Hepatocyte (in vitro differentiated cells): ENCODE measurements around the gene ZBTB43. TPM values are rescaled to one million over a fixed set of nuclear protein-coding genes. Genes with fewer than 3 reads are reported as not detected.
A peak's percentile ranks its signal among the peaks of the same experiment; 100 is the strongest.

Experiments
- DNase-seq: peaks from one replicate; pipeline ENCODE4 v3.0.0-alpha.2; 2016; ENCODE audit warnings: low spot score
- H2AFZ ChIP-seq: fragments of 200-600 bp; sonication (generic); 2 replicates; pipeline ENCODE4 v1.6.0; 2016; ENCODE audit warnings: antibody characterized with exemption, mild to moderate bottlenecking
- H3K27ac ChIP-seq: fragments of 200-600 bp; sonication (generic); 2 replicates; pipeline ENCODE4 v1.5.1; 2016; ENCODE audit warnings: mild to moderate bottlenecking
- H3K27me3 ChIP-seq: fragments of 200-600 bp; sonication (generic); 2 replicates; pipeline ENCODE4 v1.6.1; 2016
- H3K36me3 ChIP-seq: fragments of 200-600 bp; sonication (generic); replicated peaks from 2 replicates; pipeline ENCODE4 v1.5.1; 2016; ENCODE audit warnings: low read depth; ENCODE audit not compliant: insufficient read depth
- H3K4me1 ChIP-seq: fragments of 200-600 bp; sonication (generic); 2 replicates; pipeline ENCODE4 v1.5.1; 2016; ENCODE audit warnings: mild to moderate bottlenecking, moderate library complexity; ENCODE audit not compliant: insufficient read depth
- H3K4me2 ChIP-seq: fragments of 200-600 bp; sonication (generic); 2 replicates; pipeline ENCODE4 v1.6.0; 2016
- H3K4me3 ChIP-seq: fragments of 200-600 bp; sonication (generic); 2 replicates; pipeline ENCODE4 v1.5.1; 2016; ENCODE audit warnings: mild to moderate bottlenecking
- H3K79me2 ChIP-seq: fragments of 200-600 bp; sonication (generic); 2 replicates; pipeline ENCODE4 v1.6.0; 2017; ENCODE audit warnings: mild to moderate bottlenecking
- H3K9me2 ChIP-seq: fragments of 200-600 bp; sonication (generic); replicated peaks from 2 replicates; pipeline ENCODE4 v1.6.0; 2017; ENCODE audit warnings: mild to moderate bottlenecking; ENCODE audit not compliant: insufficient read depth
- H3K9me3 ChIP-seq: fragments of 200-600 bp; sonication (generic); 2 replicates; pipeline ENCODE4 v1.5.1; 2016; ENCODE audit warnings: low read depth, mild to moderate bottlenecking
- H4K20me1 ChIP-seq: fragments of 200-600 bp; sonication (generic); 2 replicates; pipeline ENCODE4 v1.6.0; 2016; ENCODE audit warnings: mild to moderate bottlenecking; ENCODE audit not compliant: insufficient read depth, poor library complexity, severe bottlenecking
- EZH2 ChIP-seq: fragments of 200-600 bp; sonication (generic); IDR thresholded peaks from 2 replicates; pipeline ENCODE4 v1.6.1; 2016; ENCODE audit warnings: antibody characterized with exemption, mild to moderate bottlenecking, borderline replicate concordance
- EZH2phosphoT487 ChIP-seq: fragments of 200-600 bp; sonication (generic); IDR thresholded peaks from one replicate; pipeline ENCODE4 v1.6.1; 2018; ENCODE audit warnings: antibody characterized with exemption, mild to moderate bottlenecking, low read depth, moderate library complexity; ENCODE audit not compliant: unreplicated experiment, severe bottlenecking
- WGBS: methylation state at CpG from one replicate; pipeline ENCODE4 v1.1.6; 2016; ENCODE audit warnings: low lambda C conversion rate; ENCODE audit errors: missing lambda C conversion rate; 5-methylcytosine and 5-hydroxymethylcytosine counted together
- polyA plus RNA-seq: library from polyadenylated mRNA; unstranded; fragments of >200 nt; fragmentation: Nextera tagmentation; extraction: Ambion mirVana; gene quantifications from 2 replicates; pipeline ENCODE4 v1.2.1, GENCODE V29; 2016
- total RNA-seq: library from RNA; depleted of rRNA; stranded (reverse); fragments of >200 nt; gene quantifications from 2 replicates; pipeline ENCODE4 v1.2.3, GENCODE V29; 2014
- TF ChIP-seq, protein P1 (sequence below): fragments of 200-600 bp; sonication (generic); IDR thresholded peaks from 2 replicates; pipeline ENCODE4 v1.5.1; 2016; ENCODE audit warnings: antibody characterized with exemption, mild to moderate bottlenecking; ENCODE audit not compliant: poor library complexity

The ZBTB43 gene
- total and polyA plus RNA-seq, 2 experiments from 2014 or later, result 14.9 to 16.4 TPM

DNA sequence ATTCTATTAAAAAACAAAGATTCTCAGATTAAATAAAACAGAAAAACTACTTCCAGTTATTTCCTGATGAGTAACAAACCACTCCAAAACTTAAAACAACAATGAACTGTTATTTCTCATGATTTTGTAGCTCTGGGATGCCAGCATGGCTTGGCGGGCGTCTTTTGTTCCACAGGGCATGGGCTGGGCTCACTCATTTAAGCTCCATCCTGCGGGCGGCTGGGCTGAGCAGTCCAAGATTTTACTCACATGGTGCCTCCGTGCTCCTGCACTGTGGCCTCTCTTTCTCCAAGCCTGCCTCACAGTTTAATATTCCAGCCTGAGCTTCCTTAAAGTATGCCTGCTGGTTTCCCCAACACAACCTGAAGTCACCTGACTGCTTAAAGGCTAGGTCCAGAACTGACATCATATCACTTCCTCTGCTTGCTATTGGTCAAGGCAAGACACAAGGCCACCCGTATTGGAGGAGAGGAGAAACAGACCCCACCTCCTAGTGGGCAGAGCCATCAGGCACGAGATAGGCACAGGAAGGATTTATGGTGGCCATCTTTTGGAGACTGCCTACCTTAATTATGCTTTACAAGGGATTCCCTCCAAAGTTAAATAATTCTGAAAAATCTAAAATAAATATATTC is 41.6 kb upstream of the ZBTB43 start:
- no peaks in the 10 kb centered on the region for H3K4me1 ChIP-seq
- H4K20me1 ChIP-seq, result no peaks in the 10 kb centered on the region
- H2AFZ ChIP-seq, result no peak overlapping the region
- no peak for DNase-seq
- WGBS, result 92% methylated on average over 7 of the region's 7 CpGs
- no peak overlapping the region for H3K4me3 ChIP-seq
- H3K9me3 ChIP-seq, result no peaks in the 10 kb centered on the region
- H3K36me3 ChIP-seq, result no peaks in the 10 kb centered on the region
- H3K79me2 ChIP-seq, result no peaks in the 10 kb centered on the region
- H3K27me3 ChIP-seq, result no peaks in the 10 kb centered on the region
- H3K4me2 ChIP-seq, result no peak overlapping the region
- no peaks in the 10 kb centered on the region for H3K9me2 ChIP-seq
- H3K27ac ChIP-seq, result no peak overlapping the region
- TF ChIP-seq EZH2 (no peak), EZH2phosphoT487 (no peak)
- TF ChIP-seq, protein P1, sequence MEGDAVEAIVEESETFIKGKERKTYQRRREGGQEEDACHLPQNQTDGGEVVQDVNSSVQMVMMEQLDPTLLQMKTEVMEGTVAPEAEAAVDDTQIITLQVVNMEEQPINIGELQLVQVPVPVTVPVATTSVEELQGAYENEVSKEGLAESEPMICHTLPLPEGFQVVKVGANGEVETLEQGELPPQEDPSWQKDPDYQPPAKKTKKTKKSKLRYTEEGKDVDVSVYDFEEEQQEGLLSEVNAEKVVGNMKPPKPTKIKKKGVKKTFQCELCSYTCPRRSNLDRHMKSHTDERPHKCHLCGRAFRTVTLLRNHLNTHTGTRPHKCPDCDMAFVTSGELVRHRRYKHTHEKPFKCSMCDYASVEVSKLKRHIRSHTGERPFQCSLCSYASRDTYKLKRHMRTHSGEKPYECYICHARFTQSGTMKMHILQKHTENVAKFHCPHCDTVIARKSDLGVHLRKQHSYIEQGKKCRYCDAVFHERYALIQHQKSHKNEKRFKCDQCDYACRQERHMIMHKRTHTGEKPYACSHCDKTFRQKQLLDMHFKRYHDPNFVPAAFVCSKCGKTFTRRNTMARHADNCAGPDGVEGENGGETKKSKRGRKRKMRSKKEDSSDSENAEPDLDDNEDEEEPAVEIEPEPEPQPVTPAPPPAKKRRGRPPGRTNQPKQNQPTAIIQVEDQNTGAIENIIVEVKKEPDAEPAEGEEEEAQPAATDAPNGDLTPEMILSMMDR, result no peak

DNA sequence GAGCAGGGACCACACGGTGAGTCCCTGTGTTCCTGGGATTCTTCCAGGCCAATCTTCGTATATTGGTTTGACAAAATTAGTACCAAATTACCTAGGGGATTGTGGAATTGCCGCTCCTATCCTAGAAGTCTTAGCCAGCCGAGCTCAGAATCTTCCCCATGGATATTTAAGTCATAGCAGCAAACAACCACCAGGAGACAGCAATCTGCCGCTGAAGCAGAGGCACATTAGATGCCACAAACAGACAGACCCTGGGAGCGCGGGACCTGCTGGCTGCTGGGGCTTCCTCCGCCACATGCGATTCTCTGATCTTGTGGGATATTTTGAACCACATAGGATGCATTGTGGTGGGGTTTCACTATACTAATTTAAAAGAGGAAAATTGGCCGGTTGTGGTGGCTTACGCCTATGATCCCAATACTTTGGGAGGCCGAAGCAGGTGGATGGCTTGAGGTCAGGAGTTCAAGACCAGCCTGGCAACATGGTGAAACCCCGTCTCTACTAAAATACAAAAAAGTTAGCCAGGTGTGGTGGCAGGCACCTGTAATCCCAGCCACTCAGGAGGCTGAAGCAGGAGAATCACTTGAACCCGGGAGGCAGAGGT is 31.7 kb upstream of the ZBTB43 start:
- H3K4me2 ChIP-seq, result no peak overlapping the region
- peaks cover 36% of the 10 kb centered on the region for H3K27me3 ChIP-seq
- DNase-seq, result peak; percentile 44
- H3K9me3 ChIP-seq, result no peaks in the 10 kb centered on the region
- 65% methylated on average over 14 of the region's 14 CpGs for WGBS
- TF ChIP-seq, protein P1, result peak; percentile 42
- no peak for TF ChIP-seq EZH2phosphoT487
- TF ChIP-seq EZH2, result no peak
- H3K4me1 ChIP-seq, result no peaks in the 10 kb centered on the region
- no peak overlapping the region for H3K4me3 ChIP-seq
- no peaks in the 10 kb centered on the region for H4K20me1 ChIP-seq
- no peaks in the 10 kb centered on the region for H3K79me2 ChIP-seq
- no peaks in the 10 kb centered on the region for H3K9me2 ChIP-seq
- no peak overlapping the region for H3K27ac ChIP-seq
- H3K36me3 ChIP-seq, result no peaks in the 10 kb centered on the region
- H2AFZ ChIP-seq, result no peak overlapping the region

DNA sequence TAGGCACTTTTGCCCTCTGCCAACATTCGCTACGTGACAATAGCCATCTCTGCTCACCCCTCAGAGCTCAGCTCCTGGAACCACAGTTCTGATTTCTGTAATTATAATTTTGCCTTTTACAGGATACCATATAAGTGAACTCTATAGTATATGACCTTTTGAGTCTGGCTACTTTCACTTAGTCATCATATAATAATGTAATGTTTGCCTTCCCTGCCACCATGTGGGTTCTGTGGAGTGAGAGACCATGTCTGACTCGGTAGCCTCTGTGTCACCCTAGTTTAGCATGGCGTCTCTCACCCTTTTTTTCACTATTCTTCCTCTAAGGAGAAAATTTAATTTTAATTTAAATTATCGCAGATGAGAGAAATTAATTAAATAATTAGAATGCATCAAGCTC is 28.9 kb upstream of the ZBTB43 start:
- TF ChIP-seq EZH2phosphoT487 (no peak), EZH2 (no peak)
- TF ChIP-seq, protein P1, result no peak
- H3K27me3 ChIP-seq, result peaks cover 42% of the 10 kb centered on the region
- no peaks in the 10 kb centered on the region for H4K20me1 ChIP-seq

More for the DNA sequence above, 28.9 kb upstream of the ZBTB43 start:
- no peak for DNase-seq
- H3K9me2 ChIP-seq, result no peaks in the 10 kb centered on the region
- no peaks in the 10 kb centered on the region for H3K79me2 ChIP-seq
- no peak overlapping the region for H2AFZ ChIP-seq
- no peaks in the 10 kb centered on the region for H3K4me1 ChIP-seq
- H3K9me3 ChIP-seq, result no peaks in the 10 kb centered on the region
- H3K27ac ChIP-seq, result no peak overlapping the region
- H3K36me3 ChIP-seq, result no peaks in the 10 kb centered on the region
- no peak overlapping the region for H3K4me3 ChIP-seq
- H3K4me2 ChIP-seq, result no peak overlapping the region
- 94% methylated on average over 5 of the region's 5 CpGs for WGBS
